Prostate gland (tissue), 2 donors: ENCODE results near the gene LRRC18.

ENCODE experiments used
- POLR2A ChIP-seq: fragments of 450-650 bp; IDR thresholded peaks from one replicate; pipeline ENCODE4 v1.6.1; 2016; ENCODE audit warnings: antibody characterized with exemption, mild to moderate bottlenecking
- POLR2AphosphoS5 ChIP-seq: sonication (generic); formaldehyde crosslinking; IDR thresholded peaks from one replicate; pipeline ENCODE4 v1.6.1; 2017; ENCODE audit warnings: antibody characterized with exemption
- TF ChIP-seq, protein P1 (sequence below), 4 experiments: fragments of 200-600 bp in 2 of 4; fragments of 450-650 bp in 2 of 4; sonication (generic) in 2 of 4; IDR thresholded peaks; 1 replicate in 3 of 4; 2 replicates in 1 of 4; pipeline ENCODE4 v1.5.1; 2016 to 2019; ENCODE audit warnings: antibody characterized with exemption in 4 of 4, mild to moderate bottlenecking in 2 of 4, moderate library complexity in 2 of 4

- no peak for TF ChIP-seq POLR2AphosphoS5
- TF ChIP-seq POLR2A = no peak
- TF ChIP-seq, protein P1, sequence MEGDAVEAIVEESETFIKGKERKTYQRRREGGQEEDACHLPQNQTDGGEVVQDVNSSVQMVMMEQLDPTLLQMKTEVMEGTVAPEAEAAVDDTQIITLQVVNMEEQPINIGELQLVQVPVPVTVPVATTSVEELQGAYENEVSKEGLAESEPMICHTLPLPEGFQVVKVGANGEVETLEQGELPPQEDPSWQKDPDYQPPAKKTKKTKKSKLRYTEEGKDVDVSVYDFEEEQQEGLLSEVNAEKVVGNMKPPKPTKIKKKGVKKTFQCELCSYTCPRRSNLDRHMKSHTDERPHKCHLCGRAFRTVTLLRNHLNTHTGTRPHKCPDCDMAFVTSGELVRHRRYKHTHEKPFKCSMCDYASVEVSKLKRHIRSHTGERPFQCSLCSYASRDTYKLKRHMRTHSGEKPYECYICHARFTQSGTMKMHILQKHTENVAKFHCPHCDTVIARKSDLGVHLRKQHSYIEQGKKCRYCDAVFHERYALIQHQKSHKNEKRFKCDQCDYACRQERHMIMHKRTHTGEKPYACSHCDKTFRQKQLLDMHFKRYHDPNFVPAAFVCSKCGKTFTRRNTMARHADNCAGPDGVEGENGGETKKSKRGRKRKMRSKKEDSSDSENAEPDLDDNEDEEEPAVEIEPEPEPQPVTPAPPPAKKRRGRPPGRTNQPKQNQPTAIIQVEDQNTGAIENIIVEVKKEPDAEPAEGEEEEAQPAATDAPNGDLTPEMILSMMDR (IDR thresholded peaks at IDR 0.05) = no peak
These were observed 36.5 kb downstream of the LRRC18 start for GRCh38 chr10:48903151-48903550.
